Measurements from ENCODE around the gene INTS11. TPM values are rescaled to one million over a fixed set of nuclear protein-coding genes. Genes with fewer than 3 reads are reported as not detected.

INTS11 gene
- total and polyA plus RNA-seq, 2 of the 13 experiments (the other 11 are each of a cell fraction or from before 2014, with no cell fraction given) = 52.8 to 94.8 TPM

GRCh38 chr1:1345860-1346500 lies 21.5 kb upstream of the INTS11 start:
- intact Hi-C loops (cut with micrococcal nuclease; ENCODE audit: unreplicated experiment) = loop anchor here (2.0 kb wide), 1 partner anchor 21 kb away; the partner anchor contains the start of genes CPTP and INTS11
- no peak for FAIRE-seq
- no peak for DNase-seq (ENCODE audit: low spot score)

DNA sequence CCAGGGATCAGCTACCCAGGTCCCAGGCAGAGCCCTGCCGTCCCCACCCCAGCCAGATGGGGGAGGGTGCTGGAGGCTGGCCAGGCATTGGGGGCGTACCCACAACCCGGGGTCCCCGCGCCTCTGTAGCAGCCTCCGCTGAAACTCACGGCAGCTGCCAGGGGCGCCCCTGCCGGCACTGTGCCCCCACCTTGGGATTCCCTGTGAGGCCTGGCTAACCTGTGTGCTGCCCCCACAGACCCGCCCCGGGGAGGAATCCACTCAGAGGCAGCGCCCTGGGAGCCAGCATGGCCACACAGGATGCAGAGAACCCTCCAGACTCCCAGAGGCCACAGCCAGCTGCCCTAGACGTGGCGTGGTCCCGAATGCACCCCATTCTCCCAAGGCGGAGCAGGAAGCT lies 20.9 kb upstream of the INTS11 start:
- Histone ChIP-seq H3K27ac (ENCODE audit: extremely low read length, insufficient read depth, low read length) (peak overlapping the region; percentile 13), H4K20me1 (ENCODE audit: insufficient read depth, low read length) (peaks cover 29% of the 10 kb centered on the region; the same call in 1 of the 2 replicates), H3K79me2 (ENCODE audit: insufficient read depth, low read length) (peaks cover 48% of the 10 kb centered on the region), H3K4me3 (replicated peaks in 1 of 3; ENCODE audit: insufficient read depth in 1 of 3, low read depth in 2 of 3, low read length in 3 of 3) (no peak overlapping the region), H3K9ac (ENCODE audit: insufficient read depth, low read depth, low read length) (no peak overlapping the region; the same call in 1 of the 2 replicates), H3K4me2 (ENCODE audit: low read depth, low read length) (peak overlapping the region; percentile 57), H3K9me3 (ENCODE audit: low read length) (no peaks in the 10 kb centered on the region), H3K4me1 (ENCODE audit: insufficient read depth, low read length) (peaks cover 42% of the 10 kb centered on the region), H3K27me3 (ENCODE audit: control insufficient read depth in 1 of 2, insufficient read depth in 2 of 2, low read length in 2 of 2) (no peaks in the 10 kb centered on the region), H2AFZ (ENCODE audit: low read length) (no peak overlapping the region), H3K36me3 (replicated peaks in 1 of 2; ENCODE audit: control insufficient read depth in 1 of 2, insufficient read depth in 2 of 2, low read length in 2 of 2) (peaks cover 8 to 15% of the 10 kb centered on the region in 2 experiments)
- intact Hi-C loops (cut with micrococcal nuclease; ENCODE audit: unreplicated experiment) (loop anchor here (2.0 kb wide), 1 partner anchor 21 kb away; the partner anchor contains the start of genes CPTP and INTS11), in situ Hi-C loops (cut with HindIII; ENCODE audit: extremely low pct_ligation_motif_present, low pct_unique_long_range_greater_than_20kb) (no loop called here)
- 80% methylated on average over 1 of the region's 16 CpGs for WGBS (ENCODE audit: low lambda C conversion rate)
- POLR2A ChIA-PET = interaction anchor here (1.0 to 1.4 kb wide), 2 partner anchors 10 to 26 kb away, joined by 4 to 5 read pairs; no protein-coding TSS in a partner anchor
- no TSS peak for BruUV-seq (replicated peaks)
- no peak for ATAC-seq
- no peak for FAIRE-seq
- no peak for DNase-seq (ENCODE audit: low spot score)
- CTCF ChIA-PET (ENCODE audit: low intra/inter-chr PET ratio, low total read pairs) = interaction anchor here (2.5 kb wide), 1 partner anchor 27 kb away, joined by 11 read pairs; no protein-coding TSS in a partner anchor
- no peak for TF ChIP-seq BCL6 (CRISPR knock-in tag; IDR thresholded peaks at IDR 0.05)
- no peak for TF ChIP-seq NONO (IDR thresholded peaks at IDR 0.05)
- peak; percentile 40 for TF ChIP-seq NONO (CRISPR knock-in tag; conservative IDR thresholded peaks at IDR 0.05)
- TF ChIP-seq NAIF1 (CRISPR knock-in tag; IDR thresholded peaks at IDR 0.05; ENCODE audit: borderline replicate concordance) = no peak
- TF ChIP-seq ZNF513 (CRISPR knock-in tag; conservative IDR thresholded peaks at IDR 0.05) = no peak
- TF ChIP-seq IRF1 (CRISPR knock-in tag; IDR thresholded peaks at IDR 0.05; ENCODE audit: low read depth) = no peak
- TF ChIP-seq MBNL3 (CRISPR knock-in tag; conservative IDR thresholded peaks at IDR 0.05) = no peak
- TF ChIP-seq AGO2 (optimal IDR thresholded peaks at IDR 0.05; ENCODE audit: low read depth, low read length) = peak; percentile 59
- 0 out of 2 replicates have a peak, but pooled peaks have one; percentile 6 for TF ChIP-seq RBFOX2 (IDR thresholded peaks at IDR 0.05; ENCODE audit: low read depth, low read length)

More at GRCh38 chr1:1345860-1346500, 21.5 kb upstream of the INTS11 start:
- Histone ChIP-seq H3K4me2 (ENCODE audit: low read depth, low read length) (peak overlapping the region; percentile 91), H2AFZ (ENCODE audit: low read length) (no peak overlapping the region), H3K36me3 (replicated peaks in 1 of 2; ENCODE audit: control insufficient read depth in 1 of 2, insufficient read depth in 2 of 2, low read length in 2 of 2) (peaks cover 3 to 9% of the 10 kb centered on the region in 2 experiments), H3K9me3 (ENCODE audit: low read length) (no peaks in the 10 kb centered on the region), H3K4me1 (ENCODE audit: insufficient read depth, low read length) (peaks cover 42% of the 10 kb centered on the region), H3K27ac (ENCODE audit: extremely low read length, insufficient read depth, low read length) (no peak overlapping the region), H4K20me1 (ENCODE audit: insufficient read depth, low read length) (peaks cover 29% of the 10 kb centered on the region; the same call in 1 of the 2 replicates), H3K27me3 (ENCODE audit: control insufficient read depth in 1 of 2, insufficient read depth in 2 of 2, low read length in 2 of 2) (no peaks in the 10 kb centered on the region), H3K9ac (ENCODE audit: insufficient read depth, low read depth, low read length) (peak overlapping the region; percentile 22; the same call in 1 of the 2 replicates), H3K79me2 (ENCODE audit: insufficient read depth, low read length) (peaks cover 48% of the 10 kb centered on the region), H3K4me3 (replicated peaks in 1 of 3; ENCODE audit: insufficient read depth in 1 of 3, low read depth in 2 of 3, low read length in 3 of 3) (peak overlapping the region in 1 of 3 experiments; percentile 89; a peak in 1 of 6 replicates)
- POLR2A ChIA-PET = interaction anchor here (0.9 to 1.4 kb wide), 3 partner anchors 11 to 30 kb away, joined by 4 to 5 read pairs (median 5); partner anchors contain the start of gene AURKAIP1
- ATAC-seq = no peak
- TF ChIP-seq PHB2 (IDR thresholded peaks at IDR 0.05; ENCODE audit: partially characterized antibody) = no peak
- TF ChIP-seq NFIB (CRISPR knock-in tag; IDR thresholded peaks at IDR 0.05; ENCODE audit: borderline replicate concordance) = no peak
- 0 out of 2 replicates have a peak, but pooled peaks have one; percentile 7 for TF ChIP-seq HNRNPL (IDR thresholded peaks at IDR 0.05; ENCODE audit: low read depth, low read length)
- no peak for TF ChIP-seq ZBTB20 (CRISPR knock-in tag; IDR thresholded peaks at IDR 0.05; ENCODE audit: borderline replicate concordance, low read depth)
- peak; percentile 10 for TF ChIP-seq AGO2 (optimal IDR thresholded peaks at IDR 0.05; ENCODE audit: low read depth, low read length)
- TF ChIP-seq RBM22 (optimal IDR thresholded peaks at IDR 0.05; ENCODE audit: low read length) = peak; percentile 28
- TF ChIP-seq TGIF2 (CRISPR knock-in tag; IDR thresholded peaks at IDR 0.05) = no peak
- peak; percentile 96 for TF ChIP-seq ZNF768 (CRISPR knock-in tag; IDR thresholded peaks at IDR 0.05)
- TF ChIP-seq NR1H2 (CRISPR knock-in tag; IDR thresholded peaks at IDR 0.05; ENCODE audit: borderline replicate concordance, low read depth) = 0 out of 2 replicates have a peak, but pooled peaks have one; percentile 33
- no peak for TF ChIP-seq SOX6 (IDR thresholded peaks at IDR 0.05)
- TF ChIP-seq SOX6 (CRISPR knock-in tag; IDR thresholded peaks at IDR 0.05) = no peak
- in situ Hi-C loops (cut with HindIII; ENCODE audit: extremely low pct_ligation_motif_present, low pct_unique_long_range_greater_than_20kb) = no loop called here
- no TSS peak for BruUV-seq (replicated peaks)
- WGBS (ENCODE audit: low lambda C conversion rate) = 82% methylated on average over 7 of the region's 12 CpGs
- CTCF ChIA-PET (ENCODE audit: low intra/inter-chr PET ratio, low total read pairs) = interaction anchor here (2.5 kb wide), 1 partner anchor 26 kb away, joined by 11 read pairs; no protein-coding TSS in a partner anchor
